ENCODE data around the gene TMEM11.
"Not testable (repeated sequence)": the region's sequence is repeated elsewhere in the genome, so short reads cannot be mapped to it uniquely, and the experiment has no call there.

The TMEM11 gene

GRCh38 chr17:21210411-21211076 is 3.4 kb downstream of the TMEM11 start:
- DNase-seq = peak; percentile 69

- no peak for DNase-seq
These were observed 4.3 kb downstream of the TMEM11 start for GRCh38 chr17:21209511-21210175.

GRCh38 chr17:21208352-21208751 is 5.6 kb downstream of the TMEM11 start:
- DNase-seq = no peak

GRCh38 chr17:21204935-21205334 is 9.0 kb downstream of the TMEM11 start:
- no peak for DNase-seq

GRCh38 chr17:21202512-21202911 is 11.4 kb downstream of the TMEM11 start:
- no peak for DNase-seq

GRCh38 chr17:21201874-21202273 is 12.1 kb downstream of the TMEM11 start:
- DNase-seq = no peak

- no peak for DNase-seq
These were observed 12.7 kb downstream of the TMEM11 start for GRCh38 chr17:21201298-21201595.

GRCh38 chr17:21200590-21201297 is 13.2 kb downstream of the TMEM11 start:
- no peak for DNase-seq

- no peak for DNase-seq
These were observed 14.1 kb downstream of the TMEM11 start for GRCh38 chr17:21199856-21200255.

GRCh38 chr17:21199311-21199710 is 14.7 kb downstream of the TMEM11 start:
- DNase-seq = peak; percentile 92

- DNase-seq = no peak
These were observed 15.6 kb downstream of the TMEM11 start for GRCh38 chr17:21198411-21198810.

GRCh38 chr17:21196126-21196525 is 17.8 kb downstream of the TMEM11 start:
- no peak for DNase-seq

GRCh38 chr17:21194703-21195102 is 19.3 kb downstream of the TMEM11 start:
- no peak for DNase-seq

GRCh38 chr17:21194226-21194625 is 19.7 kb downstream of the TMEM11 start:
- DNase-seq = no peak

- DNase-seq = no peak
These were observed 20.9 kb downstream of the TMEM11 start for GRCh38 chr17:21193031-21193430.

GRCh38 chr17:21192414-21192813 is 21.5 kb downstream of the TMEM11 start:
- DNase-seq = not testable (repeated sequence)

- no peak for DNase-seq
These were observed 22.3 kb downstream of the TMEM11 start for GRCh38 chr17:21191698-21192097.

- no peak for DNase-seq
These were observed 23.9 kb downstream of the TMEM11 start for GRCh38 chr17:21190078-21190477.

GRCh38 chr17:21189361-21189760 is 24.6 kb downstream of the TMEM11 start:
- DNase-seq = no peak

GRCh38 chr17:21186399-21187187 is 27.4 kb downstream of the TMEM11 start:
- DNase-seq = no peak

- no peak for DNase-seq
These were observed 28.9 kb downstream of the TMEM11 start for GRCh38 chr17:21185061-21185460.

GRCh38 chr17:21184570-21184969 is 29.4 kb downstream of the TMEM11 start:
- DNase-seq = no peak

GRCh38 chr17:21183468-21183867 is 30.5 kb downstream of the TMEM11 start:
- no peak for DNase-seq

All from hematopoietic multipotent progenitor cell treated with erythropoietin and hydrocortisone succinate and interleukin-3 and kit ligand, for 4 days (in vitro differentiated cells).